Thyroid gland (tissue), 4 donors: ENCODE results near the gene GNL3.

Source experiments
- POLR2A ChIP-seq, 2 donors: fragments of 450-650 bp; IDR thresholded peaks; one replicate each; pipeline ENCODE4 v1.6.1; 2017; ENCODE audit warnings: antibody characterized with exemption in 2 of 2, mild to moderate bottlenecking in 2 of 2, moderate library complexity in 1 of 2
- TF ChIP-seq, protein P1 (sequence below), 6 experiments: fragments of 200-600 bp in 3 of 6; fragments of 450-650 bp in 3 of 6; sonication (generic) in 3 of 6; IDR thresholded peaks; one replicate each; pipeline ENCODE4 v1.5.1; 2016 to 2019; ENCODE audit warnings: antibody characterized with exemption in 6 of 6, mild to moderate bottlenecking in 2 of 6, inconsistent platforms in 1 of 6, moderate library complexity in 1 of 6

DNA sequence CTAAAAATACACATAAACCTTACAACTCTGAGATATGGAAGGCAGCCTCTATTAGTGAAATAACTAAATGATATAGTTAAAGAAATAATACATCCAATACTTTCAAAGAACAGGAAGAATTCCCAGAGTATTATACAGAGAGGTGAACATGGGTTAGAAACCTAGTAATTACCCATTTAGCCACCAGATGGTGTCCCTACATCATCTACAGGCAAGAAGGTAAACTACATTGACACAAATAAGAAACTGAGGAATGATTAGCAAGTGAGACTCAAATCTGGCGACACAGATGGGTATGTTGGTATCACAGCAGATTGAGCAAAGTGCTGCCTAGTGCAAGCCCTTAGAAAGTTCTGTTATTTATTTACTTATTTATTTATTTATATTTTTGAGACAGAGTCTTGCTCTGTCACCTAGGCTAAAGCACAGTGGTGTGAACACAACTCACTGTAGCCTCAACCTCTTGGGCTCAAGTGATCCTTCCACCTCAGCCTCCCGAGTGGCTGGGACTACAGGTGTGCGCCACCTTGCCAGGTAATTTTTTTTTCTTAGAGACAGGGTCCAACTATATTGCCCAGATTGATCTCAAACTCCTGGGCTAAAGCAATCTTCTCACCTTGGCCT is 56.7 kb downstream of the GNL3 start:
- no peak for TF ChIP-seq POLR2A (IDR thresholded peaks at IDR 0.05)
- TF ChIP-seq, protein P1, sequence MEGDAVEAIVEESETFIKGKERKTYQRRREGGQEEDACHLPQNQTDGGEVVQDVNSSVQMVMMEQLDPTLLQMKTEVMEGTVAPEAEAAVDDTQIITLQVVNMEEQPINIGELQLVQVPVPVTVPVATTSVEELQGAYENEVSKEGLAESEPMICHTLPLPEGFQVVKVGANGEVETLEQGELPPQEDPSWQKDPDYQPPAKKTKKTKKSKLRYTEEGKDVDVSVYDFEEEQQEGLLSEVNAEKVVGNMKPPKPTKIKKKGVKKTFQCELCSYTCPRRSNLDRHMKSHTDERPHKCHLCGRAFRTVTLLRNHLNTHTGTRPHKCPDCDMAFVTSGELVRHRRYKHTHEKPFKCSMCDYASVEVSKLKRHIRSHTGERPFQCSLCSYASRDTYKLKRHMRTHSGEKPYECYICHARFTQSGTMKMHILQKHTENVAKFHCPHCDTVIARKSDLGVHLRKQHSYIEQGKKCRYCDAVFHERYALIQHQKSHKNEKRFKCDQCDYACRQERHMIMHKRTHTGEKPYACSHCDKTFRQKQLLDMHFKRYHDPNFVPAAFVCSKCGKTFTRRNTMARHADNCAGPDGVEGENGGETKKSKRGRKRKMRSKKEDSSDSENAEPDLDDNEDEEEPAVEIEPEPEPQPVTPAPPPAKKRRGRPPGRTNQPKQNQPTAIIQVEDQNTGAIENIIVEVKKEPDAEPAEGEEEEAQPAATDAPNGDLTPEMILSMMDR (IDR thresholded peaks at IDR 0.05): peak in 4 of 6 experiments; percentile 20 to 46 (median 42)
